GM12878 (cell line): ENCODE data around the gene BATF. TPM values are rescaled to one million over a fixed set of nuclear protein-coding genes. Genes with fewer than 3 reads are reported as not detected.
A peak's percentile ranks its signal among the peaks of the same experiment; 100 is the strongest.

Experiments
- ATF3 ChIP-seq: IDR thresholded peaks from 2 replicates; pipeline ENCODE4 v1.6.1; 2011; ENCODE audit warnings: low read depth, mild to moderate bottlenecking, low read length, moderate library complexity, borderline replicate concordance; ENCODE audit errors: extremely low read depth
- ATF7 ChIP-seq: fragments of 450-650 bp; IDR thresholded peaks from 2 replicates; pipeline ENCODE4 v1.6.1; 2016; ENCODE audit warnings: low read depth, mild to moderate bottlenecking
- BCL11A ChIP-seq: IDR thresholded peaks from 2 replicates; pipeline ENCODE4 v1.6.1; 2011; ENCODE audit warnings: low read depth, low read length
- BRCA1 ChIP-seq: IDR thresholded peaks from 2 replicates; pipeline ENCODE4 v1.6.1; 2011; ENCODE audit warnings: low read depth, low read length, improper control_type of control experiment
- CREB1 ChIP-seq: IDR thresholded peaks from 2 replicates; pipeline ENCODE4 v1.6.1; 2012; ENCODE audit warnings: low read depth, mild to moderate bottlenecking, inconsistent platforms
- E2F4 ChIP-seq: IDR thresholded peaks from 2 replicates; pipeline ENCODE4 v1.6.1; 2012; ENCODE audit warnings: low read depth, low read length, improper control_type of control experiment
- EGR1 ChIP-seq, 2 experiments: IDR thresholded peaks; 1 replicate in 1 of 2; 2 replicates in 1 of 2; pipeline ENCODE4 v1.6.1; 2011 to 2012; ENCODE audit warnings: low read depth in 2 of 2, low read length in 2 of 2, borderline replicate concordance in 1 of 2, mild to moderate bottlenecking in 1 of 2, moderate library complexity in 1 of 2
- IRF3 ChIP-seq: fragments of 450-650 bp; IDR thresholded peaks from 2 replicates; pipeline ENCODE4 v1.6.1; 2014; ENCODE audit warnings: mild to moderate bottlenecking
- NFYB ChIP-seq: IDR thresholded peaks from 2 replicates; pipeline ENCODE4 v1.6.1; 2011; ENCODE audit warnings: low read depth, mild to moderate bottlenecking, low read length, improper control_type of control experiment, moderate library complexity; ENCODE audit not compliant: insufficient read depth
- PAX5 ChIP-seq: IDR thresholded peaks from 2 replicates; pipeline ENCODE4 v1.6.1; 2011; ENCODE audit warnings: low read depth, low read length, borderline replicate concordance
- PBX3 ChIP-seq: IDR thresholded peaks from 2 replicates; pipeline ENCODE4 v1.6.1; 2011; ENCODE audit warnings: mild to moderate bottlenecking, low read depth, low read length, moderate library complexity; ENCODE audit not compliant: insufficient replicate concordance
- PML ChIP-seq: IDR thresholded peaks from 2 replicates; pipeline ENCODE4 v1.6.1; 2012; ENCODE audit warnings: low read length, inconsistent platforms
- POLR2AphosphoS5 ChIP-seq: IDR thresholded peaks from 2 replicates; pipeline ENCODE4 v1.6.1; 2011; ENCODE audit warnings: mild to moderate bottlenecking, low read length, inconsistent platforms
- RAD51 ChIP-seq: fragments of 450-650 bp; IDR thresholded peaks from 2 replicates; pipeline ENCODE4 v1.6.1; 2016; ENCODE audit warnings: moderate library complexity, mild to moderate bottlenecking, inconsistent platforms
- SIX5 ChIP-seq: IDR thresholded peaks from 2 replicates; pipeline ENCODE4 v1.6.1; 2011; ENCODE audit warnings: mild to moderate bottlenecking, low read depth, low read length, moderate library complexity; ENCODE audit not compliant: severe bottlenecking
- SMAD1 ChIP-seq: fragments of 450-650 bp; IDR thresholded peaks from 2 replicates; pipeline ENCODE4 v1.6.1; 2018; ENCODE audit warnings: mild to moderate bottlenecking, low read depth; ENCODE audit not compliant: partially characterized antibody
- SP1 ChIP-seq: IDR thresholded peaks from one replicate; pipeline ENCODE4 v1.6.1; 2011; ENCODE audit warnings: low read depth, low read length
- TBL1XR1 ChIP-seq: IDR thresholded peaks from 2 replicates; pipeline ENCODE4 v1.6.1; 2012; ENCODE audit warnings: low read depth, low read length, improper control_type of control experiment
- TCF7 ChIP-seq: IDR thresholded peaks from 2 replicates; pipeline ENCODE4 v1.6.1; 2014; ENCODE audit warnings: antibody characterized with exemption, borderline replicate concordance
- ZBTB33 ChIP-seq: fragments of 450-650 bp; IDR thresholded peaks from 2 replicates; pipeline ENCODE4 v1.6.1; 2017; ENCODE audit warnings: mild to moderate bottlenecking
- ZNF592 ChIP-seq: fragments of 450-650 bp; IDR thresholded peaks from 2 replicates; pipeline ENCODE4 v1.6.1; 2017; ENCODE audit warnings: mild to moderate bottlenecking, moderate library complexity
- ZSCAN29 ChIP-seq: fragments of 450-650 bp; IDR thresholded peaks from 2 replicates; pipeline ENCODE4 v1.6.1; 2017; ENCODE audit warnings: mild to moderate bottlenecking, moderate library complexity
- polyA plus RNA-seq, 11 experiments: library from polyadenylated mRNA; depleted of rRNA in 4 of 11; unstranded in 6 of 11; stranded (reverse) in 5 of 11; fragments of >200 nt; fragmentation: Nextera tagmentation in 4 of 11; fragmentation: Illumina TruSeq in 1 of 11; extraction: Ambion mirVana in 4 of 11; extraction: Trizol in 1 of 11; gene quantifications; 1 replicate in 1 of 11; 2 replicates in 10 of 11; pipeline versions ENCODE4 v1.2.1 to v1.2.3, GENCODE V29; 2011 to 2016; ENCODE audit warnings: inconsistent platforms in 2 of 11, missing spikeins in 2 of 11, low read depth in 1 of 11
- total RNA-seq, 4 experiments: library from RNA; depleted of rRNA in 3 of 4; stranded (reverse); fragments of >200 nt in 3 of 4; fragmentation: Illumina TruSeq in 1 of 4; extraction: Trizol in 1 of 4; gene quantifications; 2 replicates each; pipeline versions ENCODE4 v1.2.1 to v1.2.3, GENCODE V29; 2013 to 2021

Gene BATF
- total and polyA plus RNA-seq, 10 of the 15 experiments (the other 5 are each of a cell fraction or from before 2014, with no cell fraction given) = 10.0 to 154 (median 103) TPM

- TF ChIP-seq NFYB (no peak), TCF7 (peak; percentile 69; the same call in 1 of the 2 replicates), CREB1 (no peak), SIX5 (no peak), EGR1 (IDR thresholded peaks at IDR 0.05; ENCODE audit: borderline replicate concordance in 1 of 2, low read depth in 2 of 2, low read length in 2 of 2) (peak in 1 of 2 experiments; percentile 20; a peak in 1 of 3 replicates), SMAD1 (no peak), PBX3 (no peak), ZBTB33 (no peak), E2F4 (no peak), SP1 (peak; percentile 20), ZNF592 (no peak), ZSCAN29 (no peak), POLR2AphosphoS5 (no peak), BCL11A (peak; percentile 87), IRF3 (no peak), RAD51 (peak; percentile 8; the same call in 1 of the 2 replicates), TBL1XR1 (no peak), PAX5 (peak; percentile 90; the same call in 1 of the 2 replicates), BRCA1 (no peak), ATF3 (no peak), ATF7 (peak; percentile 87), PML (no peak)
These were observed 35.1 kb upstream of the BATF start (continued) for GRCh38 chr14:75487155-75487671.
